GM12874 (cell line): ENCODE measurements around the gene NEDD1.

Experiments used
- CTCF ChIP-seq: IDR thresholded peaks from 2 replicates; pipeline ENCODE4 v1.5.1; 2011; ENCODE audit warnings: low read depth, mild to moderate bottlenecking, control low read depth, low read length, moderate library complexity; ENCODE audit not compliant: insufficient read depth

NEDD1 gene

GRCh38 chr12:96902076-96902475, 5.0 kb upstream of the NEDD1 start:
- no peak for TF ChIP-seq CTCF

DNA sequence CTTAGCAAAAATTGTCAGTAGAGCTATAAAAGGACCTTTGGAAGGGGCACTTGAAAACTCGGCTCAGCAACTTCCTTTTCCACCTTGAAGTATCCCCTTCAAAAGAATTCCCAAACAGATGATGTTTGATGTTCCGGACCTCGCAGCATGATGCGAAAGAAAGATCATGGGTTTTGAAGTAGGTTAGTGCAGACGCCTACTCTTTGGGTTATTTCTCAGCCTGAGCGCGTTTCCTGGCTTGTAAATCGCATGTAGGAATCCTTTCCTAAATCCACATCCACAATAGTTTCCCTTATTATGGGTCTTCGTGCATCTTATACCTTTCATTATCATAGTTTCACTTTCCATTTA, 584 bp upstream of the NEDD1 start:
- no peak for TF ChIP-seq CTCF

DNA sequence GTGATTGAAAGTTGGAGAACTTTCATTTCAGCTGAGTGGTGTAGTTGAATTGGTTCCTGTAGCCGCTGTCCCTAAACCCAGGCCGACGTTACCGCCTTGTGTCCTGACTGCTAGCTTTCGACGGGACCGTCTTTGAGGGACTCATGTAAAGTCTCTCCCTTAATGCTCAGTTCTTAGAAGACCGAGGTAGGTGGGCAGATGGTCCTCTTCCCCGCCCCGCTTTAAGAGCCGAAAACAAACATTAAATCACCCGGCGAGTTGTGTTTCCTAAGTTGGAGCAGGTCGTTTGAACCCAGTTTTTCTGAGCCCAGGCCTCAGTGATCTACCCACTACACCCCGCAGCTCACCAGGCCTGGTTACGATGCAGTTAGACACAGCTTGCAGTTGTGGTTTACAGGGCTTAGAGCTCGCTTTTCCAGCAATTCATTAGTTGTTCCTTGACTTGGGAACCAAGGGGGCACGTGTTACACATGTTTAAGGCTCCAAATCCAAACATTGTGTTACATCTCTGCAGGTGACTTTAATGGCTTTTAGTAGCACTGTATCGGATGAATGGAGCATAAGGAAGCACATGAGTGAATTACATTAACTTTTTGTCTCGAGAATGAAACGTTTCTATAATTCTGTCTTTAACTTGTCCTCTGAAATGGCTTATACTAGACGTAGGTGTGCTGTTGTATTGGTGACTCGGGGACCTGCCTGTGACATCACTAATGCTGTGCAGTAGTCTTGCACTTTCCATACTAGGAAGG, 790 bp downstream of the NEDD1 start:
- TF ChIP-seq CTCF = no peak

GRCh38 chr12:96908423-96908675, 1.3 kb downstream of the NEDD1 start:
- no peak for TF ChIP-seq CTCF

- no peak for TF ChIP-seq CTCF
Observed at GRCh38 chr12:96912261-96912660, 5.2 kb downstream of the NEDD1 start.

DNA sequence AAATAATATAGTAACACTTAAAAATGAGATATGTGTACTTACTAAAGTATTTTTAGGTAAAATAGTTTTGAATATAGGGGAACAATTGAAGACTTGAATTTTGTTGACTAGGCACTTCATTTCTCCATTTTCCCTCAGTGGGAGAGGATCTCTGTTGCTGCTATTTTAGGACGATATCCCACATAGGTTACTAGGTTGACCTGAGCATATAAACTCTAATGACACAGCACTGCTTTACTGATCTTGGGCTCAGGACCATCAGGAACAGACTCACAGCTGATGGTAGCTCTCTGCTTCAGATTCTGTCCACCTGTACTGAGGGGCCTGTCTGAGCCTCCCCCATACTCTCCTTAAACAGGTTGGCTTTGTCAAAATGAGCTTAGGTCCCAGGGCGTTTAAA, 5.9 kb downstream of the NEDD1 start:
- TF ChIP-seq CTCF = no peak

GRCh38 chr12:96919510-96920210, 12.6 kb downstream of the NEDD1 start:
- no peak for TF ChIP-seq CTCF
